22Rv1 (cell line): ENCODE results near the gene ZC3HAV1L.
A peak's percentile ranks its signal among the peaks of the same experiment; 100 is the strongest.
"Not testable (repeated sequence)": the region's sequence is repeated elsewhere in the genome, so short reads cannot be mapped to it uniquely, and the experiment has no call there.

Source experiments
- H3K27ac ChIP-seq: fragments of 450-650 bp; 2 replicates; pipeline ENCODE4 v1.5.1; 2017
- ZFX ChIP-seq: fragments of 450-650 bp; IDR thresholded peaks from 2 replicates; pipeline ENCODE4 v1.6.1; 2017; ENCODE audit warnings: antibody characterized with exemption, borderline replicate concordance
- TF ChIP-seq, protein P1 (sequence below): fragments of 450-650 bp; IDR thresholded peaks from 2 replicates; pipeline ENCODE4 v1.5.1; 2017; ENCODE audit warnings: mild to moderate bottlenecking

Gene ZC3HAV1L

DNA sequence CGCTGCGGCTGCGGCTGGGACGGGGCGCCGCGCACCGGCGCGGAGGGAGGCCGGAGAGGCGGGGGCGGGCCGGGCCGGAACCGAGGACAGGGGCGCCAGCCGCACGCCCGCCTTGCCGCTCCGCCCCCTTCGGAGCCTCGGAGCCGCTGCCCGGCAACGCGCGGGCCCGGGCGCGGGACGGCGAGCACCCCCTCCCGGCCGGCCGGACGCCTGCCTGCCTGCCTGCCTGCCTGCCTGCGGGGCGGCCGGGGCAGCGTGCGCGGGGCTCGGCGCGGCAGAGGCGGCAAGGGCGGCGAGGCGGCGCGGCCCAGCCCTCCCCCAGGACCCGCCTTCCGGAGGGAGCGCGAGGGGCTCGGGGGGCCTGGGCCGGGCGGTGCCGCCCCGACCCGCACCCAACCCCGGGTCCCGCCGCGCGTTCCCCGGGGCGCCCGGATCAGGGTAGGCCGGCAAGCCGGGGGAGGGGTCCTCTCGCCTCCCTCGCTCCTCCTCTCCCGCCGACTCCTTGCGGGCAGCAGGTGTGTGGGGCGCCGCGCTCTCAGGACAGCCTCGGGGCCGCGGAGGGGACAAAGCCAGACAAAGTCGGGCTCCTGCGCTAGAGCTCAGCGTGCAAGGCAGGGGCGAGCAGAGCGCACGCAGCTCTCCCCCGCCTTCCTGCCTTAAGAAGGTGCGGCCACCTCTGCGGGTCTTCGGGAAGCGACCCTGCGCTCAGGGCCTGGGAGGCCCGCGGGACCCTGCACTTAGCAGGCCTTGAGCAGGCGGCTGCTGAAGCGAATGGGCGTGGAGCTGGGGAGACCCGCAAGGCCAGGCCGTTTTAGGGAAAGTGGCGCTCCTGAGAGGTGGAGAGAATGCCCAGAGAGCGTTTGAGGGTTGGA, 54.3 kb downstream of the ZC3HAV1L start, which contains the start of gene KIAA1549:
Gene KIAA1549 (minus strand): TSS at position 58 of the 872 bp plus-strand sequence. CDS start 120 bp downstream, outside the sequence.
- H3K27ac ChIP-seq = peak within 1 kb of the TSS; percentile 44
- TF ChIP-seq ZFX = no peak
- TF ChIP-seq, protein P1, sequence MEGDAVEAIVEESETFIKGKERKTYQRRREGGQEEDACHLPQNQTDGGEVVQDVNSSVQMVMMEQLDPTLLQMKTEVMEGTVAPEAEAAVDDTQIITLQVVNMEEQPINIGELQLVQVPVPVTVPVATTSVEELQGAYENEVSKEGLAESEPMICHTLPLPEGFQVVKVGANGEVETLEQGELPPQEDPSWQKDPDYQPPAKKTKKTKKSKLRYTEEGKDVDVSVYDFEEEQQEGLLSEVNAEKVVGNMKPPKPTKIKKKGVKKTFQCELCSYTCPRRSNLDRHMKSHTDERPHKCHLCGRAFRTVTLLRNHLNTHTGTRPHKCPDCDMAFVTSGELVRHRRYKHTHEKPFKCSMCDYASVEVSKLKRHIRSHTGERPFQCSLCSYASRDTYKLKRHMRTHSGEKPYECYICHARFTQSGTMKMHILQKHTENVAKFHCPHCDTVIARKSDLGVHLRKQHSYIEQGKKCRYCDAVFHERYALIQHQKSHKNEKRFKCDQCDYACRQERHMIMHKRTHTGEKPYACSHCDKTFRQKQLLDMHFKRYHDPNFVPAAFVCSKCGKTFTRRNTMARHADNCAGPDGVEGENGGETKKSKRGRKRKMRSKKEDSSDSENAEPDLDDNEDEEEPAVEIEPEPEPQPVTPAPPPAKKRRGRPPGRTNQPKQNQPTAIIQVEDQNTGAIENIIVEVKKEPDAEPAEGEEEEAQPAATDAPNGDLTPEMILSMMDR = peak; percentile 87

DNA sequence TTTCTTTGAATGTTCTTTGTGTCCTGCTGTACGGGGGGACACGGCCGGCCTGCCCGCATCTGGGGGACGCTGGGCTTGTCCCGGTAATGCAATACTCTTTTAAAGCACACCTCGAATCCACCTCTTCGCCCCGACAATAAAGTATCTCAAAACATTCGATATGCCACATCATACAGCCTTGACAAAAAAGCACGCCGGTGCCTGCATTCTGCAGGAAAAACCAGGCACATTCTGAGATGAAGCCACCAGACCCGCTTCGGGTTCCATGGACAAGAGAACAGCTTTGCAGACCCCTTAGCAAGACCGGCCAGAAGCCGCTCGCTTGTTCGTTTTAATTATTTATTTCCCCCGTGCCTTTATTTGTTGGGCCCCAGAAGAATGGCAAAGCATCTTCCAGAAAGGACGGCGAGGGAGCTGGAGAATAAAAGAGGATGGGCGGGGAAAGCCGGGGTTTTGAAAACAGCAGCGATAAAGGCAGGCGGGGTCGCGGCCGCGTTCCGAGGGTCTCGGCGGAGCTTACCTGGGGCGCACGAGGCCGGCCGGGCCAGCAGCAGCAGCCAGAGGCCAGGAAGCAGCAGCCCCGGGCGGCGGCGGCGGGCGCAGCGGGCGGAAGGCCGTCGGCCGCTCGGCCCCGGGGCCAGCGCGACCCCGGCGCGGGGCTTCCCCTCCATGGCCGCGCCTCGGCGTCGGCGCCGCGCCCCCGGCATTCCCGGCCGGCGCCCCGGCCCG, 55.1 kb downstream of the ZC3HAV1L start:
- TF ChIP-seq, protein P1 = no peak
- TF ChIP-seq ZFX = no peak
- peak overlapping the region; percentile 44 for H3K27ac ChIP-seq

DNA sequence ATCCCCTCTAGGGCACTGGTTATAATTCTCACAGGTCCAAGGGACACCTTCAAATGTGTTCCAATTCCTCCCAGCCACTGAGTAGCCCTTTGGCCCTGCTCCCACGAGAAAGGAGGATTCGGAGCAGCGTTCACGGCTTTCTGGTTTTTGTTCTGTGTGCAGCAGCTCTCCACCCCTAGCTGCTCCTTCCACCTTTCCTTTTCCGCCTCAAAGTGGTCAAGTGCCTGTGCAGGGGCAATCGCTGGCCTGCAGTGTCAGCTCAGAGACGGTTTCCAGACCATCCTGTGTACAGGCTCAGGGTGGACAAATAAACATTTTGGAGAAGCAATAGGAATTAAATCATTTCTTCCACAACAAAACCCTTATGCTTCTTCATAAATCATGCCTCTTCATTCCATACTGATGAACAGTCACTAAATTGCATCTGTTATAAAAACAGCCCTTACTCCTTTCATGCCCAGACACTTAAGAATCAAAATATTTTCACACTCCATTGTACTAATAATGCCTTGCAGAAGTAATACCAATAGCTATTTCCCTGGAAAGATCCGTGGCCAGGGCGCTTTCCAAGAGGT, 55.8 kb downstream of the ZC3HAV1L start:
- TF ChIP-seq, protein P1 = no peak
- no peak for TF ChIP-seq ZFX
- peak overlapping the region; percentile 44 for H3K27ac ChIP-seq

DNA sequence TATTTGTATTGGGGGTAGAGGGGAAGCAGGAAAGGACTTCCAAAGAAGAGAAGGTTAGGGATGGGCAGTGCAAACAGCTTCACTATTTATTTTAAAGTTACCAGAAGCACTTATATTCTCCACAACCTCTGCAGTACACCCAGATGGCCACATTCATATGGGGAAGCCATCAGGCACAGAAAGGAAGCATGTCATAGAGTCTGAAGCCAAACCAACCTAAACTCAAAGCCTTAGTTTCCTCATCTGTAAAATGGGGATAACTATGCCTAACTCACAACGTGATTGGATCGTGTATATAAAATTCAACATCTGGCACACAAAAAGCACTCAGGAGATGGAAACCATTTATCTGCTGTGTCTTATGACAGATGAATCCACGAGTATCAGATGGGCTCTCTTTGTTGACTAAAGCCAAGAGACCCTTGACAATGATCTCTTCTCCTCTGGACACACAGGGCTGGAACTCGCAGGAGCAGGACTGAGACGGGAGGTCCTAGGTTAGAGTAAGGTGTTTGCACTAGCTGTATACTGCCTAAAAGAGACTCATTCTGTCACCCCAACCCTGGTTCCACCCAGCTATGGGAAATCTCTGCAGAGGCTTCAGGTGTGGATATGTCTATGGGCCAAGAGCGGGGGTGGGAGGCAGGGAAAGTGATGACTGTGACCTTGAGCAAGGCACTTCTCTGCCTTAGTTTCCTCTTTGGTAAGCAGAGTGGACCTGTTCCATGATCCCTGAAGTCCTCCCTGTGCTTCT, 56.4 kb downstream of the ZC3HAV1L start:
- no peak for TF ChIP-seq ZFX
- TF ChIP-seq, protein P1 = peak; percentile 6; the same call in 1 of the 2 replicates
- no peak overlapping the region for H3K27ac ChIP-seq

DNA sequence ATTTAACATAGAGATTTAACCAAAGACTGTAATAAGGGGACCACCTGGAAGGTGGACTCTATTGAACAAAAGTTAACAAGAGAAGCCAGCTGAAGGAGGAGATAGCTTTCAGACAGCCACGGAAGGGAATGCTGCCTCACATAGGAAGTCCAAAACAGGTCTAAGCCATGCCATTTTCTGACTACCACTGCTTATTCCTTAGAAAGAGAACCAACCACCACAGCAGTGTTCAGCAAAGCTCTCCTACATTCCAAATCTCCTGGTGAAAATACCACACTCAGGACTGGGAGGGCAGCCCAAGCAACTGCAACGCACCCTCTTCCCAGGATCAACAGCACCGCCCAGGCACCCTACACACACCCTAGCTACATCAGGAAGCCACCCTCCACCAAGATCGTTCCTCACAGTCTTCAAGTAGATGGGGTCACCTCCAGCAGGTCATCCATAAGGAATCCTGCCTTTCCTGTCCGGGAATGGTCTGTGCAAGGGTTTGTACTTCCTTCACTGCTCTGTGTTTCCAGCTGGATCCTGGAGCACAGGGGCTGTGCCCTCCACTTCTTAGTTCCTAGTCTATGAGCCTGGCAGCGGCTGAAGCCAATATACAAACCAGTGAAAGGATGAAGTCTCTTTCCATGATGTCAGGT, 57.2 kb downstream of the ZC3HAV1L start:
- TF ChIP-seq, protein P1 = no peak
- no peak for TF ChIP-seq ZFX

DNA sequence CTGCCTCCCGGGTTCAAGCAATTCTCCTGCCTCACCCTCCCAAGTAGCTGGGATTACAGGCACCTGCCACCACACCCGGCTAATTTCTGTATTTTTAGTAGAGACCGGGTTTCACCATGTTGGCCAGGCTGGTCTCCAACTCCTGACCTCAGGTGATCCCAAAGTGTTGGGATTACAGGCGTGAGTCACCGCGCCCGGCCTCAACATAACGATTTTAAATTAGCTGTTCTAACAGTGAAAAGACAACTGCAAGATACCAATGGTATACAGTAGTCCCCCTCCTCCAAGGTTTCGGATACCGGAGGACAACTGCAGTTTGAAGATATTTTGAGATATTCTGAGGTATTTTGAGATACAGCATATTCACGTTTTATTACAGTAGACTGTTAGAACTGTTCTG, 59.7 kb downstream of the ZC3HAV1L start:
- not testable (repeated sequence) for H3K27ac ChIP-seq

More for the DNA sequence above, 57.2 kb downstream of the ZC3HAV1L start:
- no peak overlapping the region for H3K27ac ChIP-seq
